CD4-positive, alpha-beta T cell treated with Interleukin-10 for 1 hour (primary cell): ENCODE results near the gene NF1.
"Not testable (repeated sequence)": the region's sequence is repeated elsewhere in the genome, so short reads cannot be mapped to it uniquely, and the experiment has no call there.

ENCODE experiments used
- DNase-seq: peaks from one replicate; pipeline ENCODE4 v3.0.0-alpha.2; 2020

The NF1 gene

DNA sequence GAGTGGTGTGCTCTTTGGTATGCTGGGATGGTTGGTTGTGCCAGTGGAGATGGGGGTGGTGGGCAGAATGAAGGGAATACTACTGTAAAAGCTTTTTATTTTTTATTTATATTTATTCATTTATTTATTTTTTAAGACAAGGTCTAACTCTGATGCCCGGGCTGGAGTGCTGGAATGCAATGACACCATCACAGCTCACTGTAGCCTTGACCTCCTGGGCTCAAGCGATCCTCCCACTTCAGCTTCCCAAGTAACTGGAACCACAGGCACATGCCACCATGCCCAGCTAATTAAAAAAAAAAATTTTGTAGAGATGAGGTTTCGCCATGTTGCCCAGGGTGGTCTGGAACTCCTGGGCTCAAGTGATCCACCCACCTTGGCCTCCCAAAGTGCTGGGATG is 4.1 kb upstream of the NF1 start:
- DNase-seq: not testable (repeated sequence)

DNA sequence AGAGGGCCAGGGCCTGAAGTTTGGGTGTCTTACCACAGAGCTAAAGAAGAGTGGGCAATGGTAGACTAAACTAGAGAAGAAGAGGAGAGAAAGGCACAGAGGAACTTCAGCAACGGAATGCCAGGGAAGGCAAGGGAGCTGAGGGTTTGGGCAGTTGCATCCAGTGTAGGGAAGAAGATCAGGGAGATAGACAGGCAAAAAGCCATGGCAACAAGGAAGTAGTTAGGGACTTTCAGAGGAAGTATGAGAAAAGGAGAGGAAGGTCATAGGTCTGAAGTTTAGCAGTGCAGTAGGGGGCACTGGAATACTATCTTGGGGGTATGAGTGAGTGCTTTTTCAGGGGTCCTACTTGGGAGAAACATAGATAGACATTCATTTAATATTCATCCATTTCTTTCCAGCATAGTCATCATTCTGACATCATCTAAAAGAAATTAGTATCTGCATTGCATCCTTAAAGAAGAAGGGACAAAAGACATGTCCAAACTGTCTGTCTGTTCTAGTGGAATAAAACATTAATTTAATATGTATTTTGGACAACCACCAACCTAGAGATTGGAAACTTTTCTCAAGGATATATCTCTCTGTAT is 2.2 kb upstream of the NF1 start:
- DNase-seq: no peak

GRCh38 chr17:31093866-31094599 is 744 bp upstream of the NF1 start:
- DNase-seq: no peak

DNA sequence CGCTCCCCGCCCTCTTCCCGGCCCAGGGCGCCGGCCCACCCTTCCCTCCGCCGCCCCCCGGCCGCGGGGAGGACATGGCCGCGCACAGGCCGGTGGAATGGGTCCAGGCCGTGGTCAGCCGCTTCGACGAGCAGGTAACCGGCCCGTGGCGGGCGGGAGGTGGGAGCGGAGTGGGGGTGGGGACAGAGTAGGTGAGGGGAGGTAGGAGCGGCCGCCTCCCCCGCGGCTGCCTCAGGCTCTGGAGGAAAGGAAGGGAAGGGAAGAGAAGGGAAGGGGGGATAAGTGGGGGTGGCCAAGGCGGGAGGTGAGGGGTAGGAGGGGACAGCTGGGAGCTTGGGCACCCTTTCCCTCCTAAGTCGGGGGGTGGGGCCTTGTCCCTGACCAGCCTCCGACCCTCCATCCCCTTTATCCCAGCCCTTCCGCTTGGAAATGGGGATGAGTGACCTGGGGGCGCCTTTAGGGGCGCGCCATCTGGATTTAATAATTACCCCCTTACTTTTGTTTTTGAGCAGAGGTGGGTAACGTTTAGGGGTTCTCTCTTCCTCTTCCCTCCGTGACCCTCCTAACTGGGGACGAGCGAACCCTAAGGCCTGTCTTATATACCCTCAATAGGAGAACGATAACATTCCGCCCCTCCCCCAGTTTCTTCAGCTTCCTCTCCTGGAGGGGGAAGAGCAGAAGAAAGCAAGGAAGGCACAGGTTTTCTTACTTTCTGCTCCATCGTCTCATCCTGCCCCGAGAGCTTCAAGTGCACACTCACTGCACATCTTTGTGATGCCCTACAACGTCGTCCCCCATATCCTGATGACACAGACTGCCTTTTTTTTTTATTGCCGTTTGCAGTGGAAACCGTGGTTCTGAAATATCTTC is 694 bp downstream of the NF1 start:
- peak; percentile 25 for DNase-seq

DNA sequence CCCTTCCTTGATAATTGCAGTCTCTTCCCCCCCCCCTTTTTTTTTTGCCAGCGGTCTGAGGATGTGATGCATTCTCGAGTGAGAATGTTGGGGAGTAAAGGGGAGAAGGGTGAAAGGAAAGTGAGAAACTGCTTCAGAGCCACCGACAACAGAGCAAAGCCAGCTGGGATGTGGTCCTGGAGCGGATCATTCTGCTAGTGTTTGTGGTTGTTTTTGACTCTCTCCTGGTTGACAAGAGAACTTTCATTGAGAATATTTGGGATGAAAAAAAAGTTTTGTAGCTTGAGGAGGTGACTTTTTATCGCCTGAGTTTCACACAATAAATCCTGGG is 1.3 kb downstream of the NF1 start:
- no peak for DNase-seq

- DNase-seq: no peak
These were observed 4.2 kb downstream of the NF1 start for GRCh38 chr17:31099016-31099415.

GRCh38 chr17:31100840-31101459 is 6.2 kb downstream of the NF1 start:
- DNase-seq: no peak

GRCh38 chr17:31101943-31102342 is 7.2 kb downstream of the NF1 start:
- DNase-seq: no peak

DNA sequence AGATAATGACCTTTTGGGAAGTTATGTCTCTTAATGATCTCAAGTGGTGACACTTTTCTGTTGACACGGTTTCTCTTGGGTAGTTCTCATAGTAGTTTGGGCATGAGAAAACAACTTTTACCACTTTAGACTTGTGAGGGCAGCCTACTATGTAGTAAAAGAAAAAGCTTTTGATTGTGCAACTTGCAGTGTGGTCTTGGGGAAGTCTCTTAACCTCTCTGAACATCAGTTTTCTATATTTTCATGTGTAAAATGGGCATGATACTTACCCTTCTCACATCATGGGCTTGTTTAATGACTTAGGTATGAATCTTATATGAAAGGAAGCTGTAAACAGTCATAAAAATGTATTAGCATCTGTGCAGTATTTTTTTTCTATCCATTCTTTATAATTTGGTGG is 11.2 kb downstream of the NF1 start:
- no peak for DNase-seq

GRCh38 chr17:31111183-31111582 is 16.4 kb downstream of the NF1 start:
- no peak for DNase-seq

DNA sequence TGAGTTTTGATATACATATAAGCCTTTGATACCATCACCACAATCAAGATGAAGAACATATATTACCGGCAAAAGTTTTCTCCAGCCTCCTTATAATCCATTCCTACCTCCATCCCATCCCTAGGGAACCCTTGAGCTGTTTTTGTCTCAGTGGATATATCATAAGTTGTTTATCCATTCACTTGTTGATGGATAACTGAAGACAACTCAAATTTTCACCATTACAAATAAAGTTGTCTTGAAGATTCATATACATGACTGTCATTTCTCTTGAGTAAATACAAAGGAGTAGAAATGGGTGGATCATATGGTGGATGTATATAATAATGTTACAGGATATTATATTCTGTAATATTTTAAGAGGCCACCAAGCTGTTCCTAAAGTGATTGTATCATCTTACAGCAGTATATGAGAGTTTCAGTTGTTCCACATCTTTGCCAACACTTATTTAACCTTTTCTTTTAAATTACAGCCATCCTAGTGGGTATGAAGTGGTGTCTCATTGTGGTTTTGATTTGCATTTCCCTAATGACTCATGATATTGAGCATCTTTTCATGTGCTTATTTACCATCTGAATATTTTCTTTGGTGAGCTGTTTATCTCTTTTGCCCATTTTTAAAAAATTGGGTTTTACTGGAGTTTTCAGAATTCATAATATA is 17.4 kb downstream of the NF1 start:
- DNase-seq: no peak

GRCh38 chr17:31113368-31113767 is 18.6 kb downstream of the NF1 start:
- not testable (repeated sequence) for DNase-seq

DNA sequence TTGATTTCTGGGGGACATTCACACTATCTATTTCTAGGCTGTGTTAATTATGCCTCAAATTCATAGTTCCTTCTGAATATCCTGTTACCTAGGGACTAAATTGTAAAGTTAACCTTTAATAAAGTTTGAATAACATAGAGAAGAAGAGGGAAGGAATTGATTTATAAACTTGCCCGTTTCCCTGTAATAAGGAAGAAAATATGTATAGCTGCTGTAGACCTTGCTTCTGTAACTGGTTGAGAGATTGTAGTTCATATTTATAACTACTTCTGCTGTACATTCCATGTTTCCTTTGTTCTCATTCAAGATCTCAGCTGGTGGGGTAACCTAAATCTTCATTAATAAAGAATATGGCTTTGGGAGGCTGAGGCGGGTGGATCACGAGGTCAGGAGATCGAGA is 19.2 kb downstream of the NF1 start:
- DNase-seq: no peak

GRCh38 chr17:31114956-31115555 is 20.3 kb downstream of the NF1 start:
- no peak for DNase-seq

- DNase-seq: no peak
These were observed 21.4 kb downstream of the NF1 start for GRCh38 chr17:31116167-31116566.

DNA sequence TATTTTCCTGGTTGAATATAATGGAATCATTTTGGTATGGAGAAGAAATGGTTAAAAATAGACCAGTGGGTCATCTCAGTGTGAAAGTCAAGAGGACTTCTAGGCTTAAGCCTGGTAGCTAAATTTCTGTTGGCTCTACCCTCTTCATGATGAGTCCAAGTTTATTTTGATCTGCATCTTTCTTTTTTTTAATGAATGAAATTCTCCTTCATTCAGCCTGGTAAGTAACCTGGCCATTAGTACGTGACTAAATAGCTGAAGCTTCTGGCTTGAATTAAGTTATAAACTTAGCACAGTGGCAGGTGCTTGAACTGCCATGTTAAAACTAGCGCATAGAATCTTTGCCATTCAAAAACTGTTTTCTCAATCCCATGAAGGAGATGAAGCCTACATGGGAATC is 28.0 kb downstream of the NF1 start:
- no peak for DNase-seq

- DNase-seq: no peak
These were observed 31.5 kb downstream of the NF1 start for GRCh38 chr17:31126318-31126717.

- no peak for DNase-seq
These were observed 33.5 kb downstream of the NF1 start for GRCh38 chr17:31128241-31128640.

GRCh38 chr17:31130286-31131224 is 35.8 kb downstream of the NF1 start:
- no peak for DNase-seq

DNA sequence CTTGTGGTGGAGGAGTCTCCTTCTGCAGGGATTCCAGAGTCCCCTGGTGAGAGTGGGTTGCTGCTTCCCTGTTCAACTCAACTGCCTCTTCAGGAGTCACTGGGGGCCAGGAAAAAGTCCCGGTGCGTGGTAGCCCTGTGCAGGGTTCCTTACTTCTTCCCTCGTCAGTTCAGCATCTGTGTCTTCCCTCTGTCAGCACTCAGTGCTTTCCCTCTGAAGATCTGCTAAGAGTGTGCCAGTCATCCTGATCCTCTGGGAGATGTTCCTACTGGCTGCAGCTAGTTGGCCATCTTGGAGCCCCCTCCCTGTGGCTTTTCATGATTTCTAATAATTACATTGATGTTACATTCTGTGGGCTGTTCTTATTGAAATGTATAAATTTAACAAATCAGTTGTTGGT is 36.5 kb downstream of the NF1 start:
- DNase-seq: no peak

- no peak for DNase-seq
These were observed 38.2 kb downstream of the NF1 start for GRCh38 chr17:31132977-31133376.

DNA sequence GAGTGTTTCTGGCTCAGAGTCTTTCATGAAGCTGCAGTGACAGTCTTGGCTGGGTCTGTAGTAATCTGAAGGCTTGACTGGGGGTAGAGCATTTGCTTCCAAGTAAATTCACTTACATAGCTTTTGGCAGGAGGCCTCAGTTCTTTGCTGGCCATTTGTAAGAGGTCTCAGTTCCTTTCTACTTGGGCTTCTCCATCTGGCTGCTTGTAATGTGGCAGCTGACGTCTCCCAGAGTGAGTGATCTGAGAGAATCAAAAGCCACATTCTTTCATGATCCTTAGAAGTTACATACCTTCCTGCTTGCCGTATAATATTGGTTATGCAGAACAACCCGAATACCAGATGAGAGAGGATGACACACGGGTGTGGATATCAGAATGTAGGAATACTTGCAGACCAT is 39.8 kb downstream of the NF1 start:
- DNase-seq: no peak
